Fibroblast of skin of scalp (primary cell): Measurements from ENCODE around the gene CABLES1.
"Not testable (repeated sequence)": the region's sequence is repeated elsewhere in the genome, so short reads cannot be mapped to it uniquely, and the experiment has no call there.

Source experiments
- DNase-seq: peaks from one replicate; pipeline ENCODE4 v3.0.0-alpha.2; 2013

The CABLES1 gene

GRCh38 chr18:23245461-23245860, 110.2 kb downstream of the CABLES1 start:
- no peak for DNase-seq

- no peak for DNase-seq
Observed at GRCh38 chr18:23247331-23247730, 112.0 kb downstream of the CABLES1 start.

- no peak for DNase-seq
Observed at GRCh38 chr18:23247896-23248295, 112.6 kb downstream of the CABLES1 start.

- DNase-seq: no peak
Observed at GRCh38 chr18:23248826-23249225, 113.5 kb downstream of the CABLES1 start.

- DNase-seq: no peak
Observed at GRCh38 chr18:23249348-23249747, 114.1 kb downstream of the CABLES1 start.

- no peak for DNase-seq
Observed at GRCh38 chr18:23250893-23251656, 115.8 kb downstream of the CABLES1 start.

GRCh38 chr18:23253630-23254029, 118.3 kb downstream of the CABLES1 start:
- DNase-seq: no peak

- DNase-seq: no peak
Observed at GRCh38 chr18:23257137-23257536, 121.9 kb downstream of the CABLES1 start.

- peak; percentile 36 for DNase-seq
Observed at GRCh38 chr18:23257686-23258565, 122.6 kb downstream of the CABLES1 start.

GRCh38 chr18:23258566-23259469, 123.5 kb downstream of the CABLES1 start:
- no peak for DNase-seq

- peak; percentile 72 for DNase-seq
Observed at GRCh38 chr18:23259701-23260681, 124.7 kb downstream of the CABLES1 start.

GRCh38 chr18:23260926-23261590, 125.8 kb downstream of the CABLES1 start:
- DNase-seq: no peak

GRCh38 chr18:23263551-23264235, 128.4 kb downstream of the CABLES1 start:
- DNase-seq: no peak

- no peak for DNase-seq
Observed at GRCh38 chr18:23265682-23266399, 130.6 kb downstream of the CABLES1 start.

GRCh38 chr18:23266717-23267446, 131.6 kb downstream of the CABLES1 start:
- no peak for DNase-seq

- DNase-seq: no peak
Observed at GRCh38 chr18:23267447-23267776, 132.1 kb downstream of the CABLES1 start.

- DNase-seq: no peak
Observed at GRCh38 chr18:23268641-23269040, 133.4 kb downstream of the CABLES1 start.

- not testable (repeated sequence) for DNase-seq
Observed at GRCh38 chr18:23269068-23269467, 133.8 kb downstream of the CABLES1 start.

- no peak for DNase-seq
Observed at GRCh38 chr18:23269928-23270327, 134.6 kb downstream of the CABLES1 start.
